ENCODE results near the gene EPS8L2. TPM values are rescaled to one million over a fixed set of nuclear protein-coding genes. Genes with fewer than 3 reads are reported as not detected.
"Not testable (repeated sequence)": the region's sequence is repeated elsewhere in the genome, so short reads cannot be mapped to it uniquely, and the experiment has no call there.

The EPS8L2 gene
- total RNA-seq, 1 donor from 2014 or later: 76.7 TPM

- no peak overlapping the region for H3K27ac ChIP-seq
- intact Hi-C loops (cut with DNase I): no loop called here
Measured at GRCh38 chr11:680970-681369, 25.1 kb upstream of the EPS8L2 start.

DNA sequence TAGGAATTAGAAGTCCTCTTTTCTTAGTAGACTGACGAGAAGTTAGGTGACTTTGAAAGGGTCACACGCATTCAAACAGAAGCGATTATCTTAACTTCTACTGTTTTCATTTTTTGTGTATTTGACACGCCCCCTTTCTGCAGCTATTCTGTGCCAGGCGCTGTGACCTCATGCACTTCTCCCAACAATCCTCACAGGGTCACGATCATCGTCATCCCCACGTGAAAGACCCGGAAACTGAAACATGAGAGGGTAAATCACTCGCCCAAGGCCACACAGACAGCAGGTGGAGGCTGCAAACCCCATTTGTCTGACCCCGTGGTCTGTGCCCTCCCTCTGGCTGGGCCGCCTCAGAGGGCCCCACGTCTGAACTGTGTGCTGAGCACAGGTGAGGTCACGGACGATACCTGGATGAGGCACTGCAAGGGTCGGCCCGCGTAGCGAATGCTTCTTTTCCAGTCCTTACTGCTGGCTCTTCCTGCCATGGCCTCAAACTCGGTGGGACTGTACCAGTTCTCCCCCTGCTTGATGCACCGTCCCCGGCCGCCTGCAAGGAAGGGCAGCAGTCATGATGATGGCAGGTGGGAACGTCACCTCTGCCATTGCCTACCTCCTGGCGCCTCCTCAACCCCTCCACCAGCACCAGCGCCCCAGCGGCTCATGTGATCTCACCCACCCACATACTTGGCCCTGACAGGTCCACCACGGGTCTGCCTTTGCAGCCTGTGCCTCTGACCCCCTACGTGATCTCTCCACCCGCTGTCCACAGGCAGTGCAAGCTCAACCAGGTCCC lies 19.4 kb upstream of the EPS8L2 start:
- H3K36me3 ChIP-seq: peaks cover 57 to 73% of the 10 kb centered on the region in 2 donors
- H3K9me3 ChIP-seq: no peaks in the 10 kb centered on the region
- intact Hi-C loops (cut with DNase I): no loop called here
- DNase-seq (ENCODE audit: low spot score in 2 of 2): no peak
- no peak overlapping the region for H3K4me3 ChIP-seq
- TF ChIP-seq CTCF (IDR thresholded peaks at IDR 0.05): no peak
- H3K27me3 ChIP-seq: no peaks in the 10 kb centered on the region
- no peak overlapping the region for H3K27ac ChIP-seq
- H3K4me1 ChIP-seq: no peaks in the 10 kb centered on the region

More at GRCh38 chr11:680970-681369, 25.1 kb upstream of the EPS8L2 start:
- Histone ChIP-seq H3K36me3 (peaks cover 53 to 64% of the 10 kb centered on the region in 2 donors), H3K9me3 (no peaks in the 10 kb centered on the region), H3K4me3 (no peak overlapping the region), H3K27me3 (no peaks in the 10 kb centered on the region), H3K4me1 (no peaks in the 10 kb centered on the region)
- TF ChIP-seq CTCF (IDR thresholded peaks at IDR 0.05): no peak
- no peak for DNase-seq (ENCODE audit: low spot score in 2 of 2)

- Histone ChIP-seq H3K4me1 (no peaks in the 10 kb centered on the region), H3K27me3 (no peaks in the 10 kb centered on the region), H3K27ac (no peak overlapping the region), H3K4me3 (no peak overlapping the region), H3K36me3 (peaks cover 53 to 62% of the 10 kb centered on the region in 2 donors), H3K9me3 (no peaks in the 10 kb centered on the region)
- no peak for DNase-seq (ENCODE audit: low spot score in 2 of 2)
- TF ChIP-seq CTCF (IDR thresholded peaks at IDR 0.05): no peak
- intact Hi-C loops (cut with DNase I): no loop called here
Measured at GRCh38 chr11:687751-688150, 18.3 kb upstream of the EPS8L2 start.

- DNase-seq (ENCODE audit: low spot score in 2 of 2): no peak
- TF ChIP-seq CTCF (IDR thresholded peaks at IDR 0.05): no peak
- Histone ChIP-seq H3K4me1 (peaks cover 3 to 5% of the 10 kb centered on the region in 2 donors), H3K36me3 (peaks cover 47 to 53% of the 10 kb centered on the region in 2 donors), H3K9me3 (no peaks in the 10 kb centered on the region), H3K27me3 (no peaks in the 10 kb centered on the region), H3K4me3 (no peak overlapping the region), H3K27ac (no peak overlapping the region)
- intact Hi-C loops (cut with DNase I): no loop called here
Measured at GRCh38 chr11:688681-689080, 17.4 kb upstream of the EPS8L2 start.

- Histone ChIP-seq H3K9me3 (no peaks in the 10 kb centered on the region), H3K27ac (no peak overlapping the region), H3K4me3 (no peak overlapping the region), H3K4me1 (peaks cover 11 to 14% of the 10 kb centered on the region in 2 donors), H3K27me3 (no peaks in the 10 kb centered on the region), H3K36me3 (peaks cover 39 to 46% of the 10 kb centered on the region in 2 donors)
- no peak for TF ChIP-seq CTCF (IDR thresholded peaks at IDR 0.05)
- DNase-seq (ENCODE audit: low spot score in 2 of 2): no peak
- intact Hi-C loops (cut with DNase I): no loop called here
Measured at GRCh38 chr11:689625-690024, 16.4 kb upstream of the EPS8L2 start.

DNA sequence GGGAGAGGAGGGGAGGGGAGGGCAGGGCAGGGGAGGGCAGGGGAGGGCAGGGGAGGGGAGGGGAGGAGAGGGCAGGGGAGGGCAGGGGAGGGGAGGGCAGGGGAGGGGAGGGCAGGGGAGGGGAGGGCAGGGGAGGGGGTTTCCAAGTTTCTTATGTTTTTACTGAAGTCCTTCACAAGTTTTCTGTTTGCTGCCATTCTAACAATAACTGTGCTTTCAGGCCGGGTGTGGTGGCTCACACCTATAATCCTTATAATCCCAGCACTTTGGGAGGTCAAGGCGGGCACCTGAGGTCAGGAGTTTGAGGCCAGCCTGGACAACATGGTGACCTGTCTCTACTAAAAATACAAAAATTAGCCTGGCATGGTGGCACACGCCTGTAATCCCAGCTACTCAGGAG lies 15.8 kb upstream of the EPS8L2 start:
- Histone ChIP-seq H3K36me3 (peaks cover 33 to 39% of the 10 kb centered on the region in 2 donors), H3K4me1 (peaks cover 11 to 14% of the 10 kb centered on the region in 2 donors)
- H3K27me3 ChIP-seq; H3K9me3 ChIP-seq; intact Hi-C loops (cut with DNase I); DNase-seq (ENCODE audit: low spot score in 2 of 2); H3K27ac ChIP-seq; H3K4me3 ChIP-seq: not testable (repeated sequence)

Measured in ascending aorta (tissue), 2 donors.